Mucosa of gallbladder (tissue), 1 donor: ENCODE measurements around the gene IRF9. TPM values are rescaled to one million over a fixed set of nuclear protein-coding genes. Genes with fewer than 3 reads are reported as not detected.

Experiments used
- DNase-seq: peaks from one replicate; pipeline ENCODE4 v3.0.0-alpha.2; 2020; ENCODE audit warnings: low spot score
- total RNA-seq: library from RNA; stranded (reverse); gene quantifications from one replicate; pipeline ENCODE4 v1.2.1, GENCODE V29; 2021
- donor health status: DM: no; HTN: no; CAD: no.

IRF9 gene
- total RNA-seq, 1 donor from 2014 or later: 148 TPM

DNA sequence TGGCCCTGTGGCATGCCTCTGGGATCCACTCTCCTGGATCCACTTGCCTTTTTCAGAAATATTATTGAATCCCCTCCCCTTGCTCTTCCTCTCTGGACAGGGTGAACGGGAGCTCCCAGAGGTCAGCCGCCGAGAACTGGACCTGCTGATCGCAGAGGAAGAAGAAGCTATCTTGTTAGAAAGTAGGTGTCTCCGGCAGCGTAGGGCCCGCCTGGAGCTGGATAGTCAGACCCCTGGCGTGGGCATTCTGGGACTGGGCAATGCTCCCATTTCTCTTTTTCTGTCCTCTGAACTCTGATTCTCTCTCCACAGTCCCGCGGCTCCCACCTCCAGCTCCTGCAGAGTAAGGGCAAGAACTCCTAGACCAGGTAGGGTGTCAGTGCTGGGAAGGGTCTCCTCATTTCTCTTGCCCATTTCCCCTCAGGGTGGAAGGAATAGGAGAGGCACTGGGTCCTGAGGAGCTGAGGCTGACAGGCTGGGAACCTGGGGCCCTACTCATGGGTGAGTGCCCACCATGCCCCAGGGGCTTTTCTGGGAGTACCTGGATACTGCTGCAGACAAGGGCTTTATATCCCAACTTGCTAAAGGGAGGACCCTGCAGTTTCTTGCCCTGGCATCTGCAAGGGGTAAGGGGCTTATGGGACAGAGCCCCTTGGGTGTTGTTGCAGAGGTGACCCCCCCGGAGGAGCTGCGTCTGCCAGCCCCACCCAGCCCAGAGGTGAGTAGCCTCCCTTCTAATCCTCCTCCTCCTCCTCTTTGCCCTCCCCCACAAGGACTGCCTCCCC, 16.2 kb downstream of the IRF9 start:
- DNase-seq: no peak

DNA sequence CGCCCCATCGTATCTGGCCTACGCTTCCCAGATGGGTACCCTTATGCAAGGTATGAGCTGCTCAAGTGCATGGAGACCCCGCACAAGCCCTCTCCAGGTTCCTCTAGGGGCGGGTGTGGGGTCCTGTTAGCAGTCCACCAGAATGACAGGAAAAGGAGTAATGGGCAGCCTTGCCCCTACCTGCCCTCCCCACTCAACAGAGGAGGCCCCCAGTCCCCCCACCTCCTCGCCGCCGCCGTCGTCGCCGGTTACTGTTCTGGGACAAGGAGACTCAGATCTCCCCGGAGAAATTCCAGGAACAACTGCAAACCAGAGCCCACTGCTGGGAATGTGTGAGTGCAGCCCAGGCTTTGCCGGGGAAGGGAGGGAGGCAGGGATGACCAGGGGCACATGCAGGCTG, 16.8 kb downstream of the IRF9 start:
- DNase-seq: no peak

DNA sequence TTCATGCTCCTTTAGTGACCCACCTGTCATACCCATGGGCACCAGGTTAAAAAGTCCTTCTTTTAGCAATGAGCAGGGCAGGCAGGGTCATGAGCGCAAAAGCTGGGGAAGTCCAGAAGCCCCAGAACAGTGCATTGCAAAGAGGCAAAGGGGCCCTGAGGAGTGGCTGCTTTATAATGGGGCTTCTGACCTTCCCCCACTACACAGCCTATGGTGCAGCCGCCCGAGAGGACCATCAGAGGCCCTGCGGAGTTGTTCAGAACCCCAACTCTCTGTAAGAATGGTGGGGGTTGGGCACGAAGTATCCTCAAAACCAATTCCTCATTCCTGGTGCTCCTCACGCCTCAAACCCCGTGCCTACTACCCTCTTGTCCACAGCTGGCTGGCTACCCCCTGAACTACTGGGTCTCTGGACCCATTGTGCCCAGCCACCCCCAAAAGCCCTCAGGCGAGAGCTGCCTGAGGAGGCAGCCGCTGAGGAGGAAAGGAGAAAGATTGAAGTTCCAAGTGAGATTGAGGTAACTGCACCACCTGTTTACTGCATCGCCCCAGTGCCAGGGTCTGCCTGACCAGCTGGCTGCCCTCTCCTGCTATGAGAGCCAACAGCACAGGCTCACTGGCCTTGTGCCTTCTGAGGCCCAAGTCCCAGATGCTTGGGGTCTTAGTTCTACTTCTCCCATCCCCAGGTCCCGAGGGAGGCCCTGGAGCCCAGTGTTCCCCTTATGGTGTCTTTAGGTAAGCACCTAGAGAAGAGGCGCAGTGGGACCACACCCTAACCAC, 17.5 kb downstream of the IRF9 start:
- no peak for DNase-seq

DNA sequence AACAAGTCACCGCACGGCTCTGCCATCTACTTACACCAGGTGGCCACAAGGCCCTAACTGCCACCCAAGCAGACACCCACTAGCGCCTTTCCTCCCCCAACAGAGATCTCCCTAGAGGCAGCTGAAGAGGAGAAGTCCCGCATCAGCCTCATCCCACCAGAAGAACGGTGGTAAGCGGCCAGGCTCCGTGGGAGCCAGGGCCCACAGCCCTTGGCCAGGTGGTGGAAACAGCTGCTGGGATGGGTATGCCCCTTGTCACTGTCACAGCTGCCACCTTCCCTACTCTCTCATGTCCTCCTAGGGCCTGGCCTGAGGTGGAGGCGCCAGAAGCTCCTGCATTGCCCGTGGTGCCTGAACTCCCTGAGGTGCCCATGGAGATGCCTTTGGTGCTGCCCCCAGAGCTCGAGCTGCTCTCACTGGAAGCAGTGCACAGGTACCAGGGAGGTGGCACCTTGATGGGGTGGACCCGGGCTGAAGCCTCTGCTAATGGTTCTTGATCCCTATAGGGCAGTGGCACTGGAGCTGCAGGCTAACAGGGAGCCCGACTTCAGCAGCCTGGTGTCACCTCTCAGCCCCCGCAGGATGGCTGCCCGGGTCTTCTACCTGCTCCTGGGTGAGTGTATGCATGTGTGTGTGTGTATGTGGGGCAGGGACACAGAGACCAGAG, 18.4 kb downstream of the IRF9 start:
- DNase-seq: no peak

DNA sequence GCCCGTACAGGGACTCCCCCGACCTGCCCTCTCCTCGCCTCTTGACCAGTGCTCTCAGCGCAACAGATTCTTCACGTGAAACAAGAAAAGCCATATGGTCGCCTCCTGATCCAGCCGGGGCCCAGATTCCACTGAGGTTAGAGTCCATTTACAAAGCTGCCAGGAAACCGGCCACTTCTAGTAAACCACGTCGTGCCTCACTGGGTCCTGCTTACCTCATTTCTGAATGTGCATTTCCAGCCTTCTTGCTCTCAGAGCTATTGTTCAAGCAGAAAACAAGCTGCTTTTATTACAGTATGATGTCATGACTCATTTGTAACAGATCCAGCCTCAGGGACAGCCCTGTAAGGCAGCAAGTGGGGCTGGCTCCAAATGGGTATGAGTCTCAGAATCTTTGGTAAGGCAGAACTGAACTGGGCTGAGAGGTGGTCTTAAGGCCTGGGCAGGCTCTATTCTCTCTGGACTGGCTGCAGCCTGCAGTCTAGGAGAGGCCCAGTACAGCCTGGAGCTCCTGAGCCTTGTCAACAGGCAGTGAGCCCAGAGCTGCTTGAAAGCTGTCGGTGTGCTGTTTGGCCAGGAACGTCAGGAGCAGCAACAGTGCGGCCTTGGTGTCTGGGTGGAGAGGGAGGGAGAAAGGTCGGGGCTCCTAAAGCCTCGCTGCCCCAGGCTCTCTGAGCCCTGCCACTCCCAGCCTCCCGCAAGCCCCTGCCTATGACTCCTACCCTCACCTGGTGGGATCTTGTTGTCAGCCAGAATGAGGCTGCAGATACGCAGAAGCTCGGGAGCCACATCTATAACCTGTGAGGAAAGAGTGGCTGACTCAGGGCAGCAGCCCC, 19.1 kb downstream of the IRF9 start:
- DNase-seq: no peak

DNA sequence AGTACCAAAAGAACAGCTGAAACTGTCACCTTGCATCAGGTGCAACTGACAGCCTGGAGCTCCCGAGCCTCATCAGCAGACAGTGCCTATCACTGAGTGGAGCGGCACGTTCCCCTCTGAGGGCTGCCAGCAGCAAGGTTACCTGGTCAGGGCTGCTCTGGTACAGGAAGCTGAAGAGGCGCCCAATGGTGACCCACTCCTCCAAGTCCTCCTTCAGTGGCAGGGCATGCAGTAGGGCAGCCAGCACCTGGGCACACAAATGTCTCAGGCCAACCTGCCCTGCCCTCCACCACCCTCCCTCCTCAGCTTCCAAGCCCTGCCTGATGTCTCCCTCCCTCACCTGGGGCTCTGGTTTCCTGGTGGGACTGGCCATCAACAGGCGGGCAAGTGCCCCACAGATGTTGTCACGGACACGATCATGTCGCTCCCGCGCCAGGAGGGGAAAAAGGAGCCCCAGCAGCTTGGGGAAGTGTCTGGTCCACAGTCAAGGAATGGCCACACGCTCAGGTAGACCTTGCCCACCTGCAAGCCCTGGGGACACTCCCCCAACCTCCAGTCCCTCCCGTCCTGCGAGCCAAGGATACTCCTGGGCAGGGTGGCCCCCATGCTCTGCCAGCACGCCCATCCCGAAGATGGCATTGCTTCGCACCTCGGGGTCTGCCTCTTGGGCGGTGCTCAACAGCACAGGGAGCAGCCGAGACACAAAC, 20.5 kb downstream of the IRF9 start:
- no peak for DNase-seq

DNA sequence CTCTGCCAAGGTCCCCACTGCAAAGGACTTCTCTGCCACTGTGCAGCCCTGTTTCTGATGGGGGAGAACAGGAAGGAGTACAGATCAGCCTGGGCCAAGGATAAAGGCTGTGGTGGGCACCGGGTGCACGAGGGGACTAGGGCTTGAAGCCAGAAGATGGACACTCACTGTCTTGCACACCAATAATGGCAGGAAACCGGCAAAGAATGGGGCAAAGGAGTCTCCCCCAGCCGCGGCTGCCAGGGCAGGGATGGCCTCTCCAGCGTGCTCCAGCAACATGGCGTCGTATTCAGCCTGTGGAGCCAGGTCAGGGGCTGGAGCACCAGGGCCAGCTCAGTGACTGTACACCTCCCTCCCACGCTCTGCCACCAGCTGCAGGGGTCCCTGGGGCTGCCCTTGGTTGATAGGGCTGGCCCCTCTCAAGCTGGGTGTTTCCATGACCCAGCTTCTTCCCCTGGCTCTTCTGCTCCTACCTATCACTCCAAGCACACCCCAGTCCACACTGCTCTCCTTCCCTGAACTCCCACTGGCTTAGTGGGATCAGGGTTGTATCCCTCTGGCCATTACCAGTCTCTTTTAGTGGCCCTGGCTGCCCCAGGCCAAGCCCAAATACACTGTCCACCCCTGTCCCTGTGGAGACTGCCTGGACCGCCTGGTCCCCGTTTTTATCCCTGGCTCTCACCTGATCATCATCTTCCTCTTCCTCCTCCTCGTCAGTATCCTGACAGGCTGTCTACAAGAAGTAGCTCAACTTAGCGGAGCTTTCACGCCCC, 21.2 kb downstream of the IRF9 start:
- no peak for DNase-seq

DNA sequence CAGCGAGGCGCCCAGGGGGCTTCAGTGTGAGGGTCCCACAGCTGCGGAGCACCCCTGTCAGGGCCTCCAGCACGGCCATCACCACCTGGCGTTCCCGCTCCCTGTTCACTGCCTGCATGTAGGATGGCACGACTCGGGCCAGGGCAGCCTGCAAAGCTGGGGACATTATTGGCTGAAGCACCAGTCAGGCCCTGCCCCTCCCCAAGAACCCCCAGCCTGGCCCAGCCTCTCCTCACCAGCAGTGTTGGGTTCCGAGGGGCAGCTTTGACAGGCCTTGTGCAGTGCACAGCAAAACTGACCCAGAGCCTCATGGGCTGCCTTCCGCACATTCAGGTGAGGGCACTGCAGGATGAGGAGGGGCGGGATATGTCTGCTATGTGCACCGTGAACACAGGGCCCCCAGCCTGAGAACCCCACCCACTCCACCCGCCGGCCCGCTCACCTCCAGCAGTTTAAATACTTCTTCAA, 22.0 kb downstream of the IRF9 start:
- no peak for DNase-seq

DNA sequence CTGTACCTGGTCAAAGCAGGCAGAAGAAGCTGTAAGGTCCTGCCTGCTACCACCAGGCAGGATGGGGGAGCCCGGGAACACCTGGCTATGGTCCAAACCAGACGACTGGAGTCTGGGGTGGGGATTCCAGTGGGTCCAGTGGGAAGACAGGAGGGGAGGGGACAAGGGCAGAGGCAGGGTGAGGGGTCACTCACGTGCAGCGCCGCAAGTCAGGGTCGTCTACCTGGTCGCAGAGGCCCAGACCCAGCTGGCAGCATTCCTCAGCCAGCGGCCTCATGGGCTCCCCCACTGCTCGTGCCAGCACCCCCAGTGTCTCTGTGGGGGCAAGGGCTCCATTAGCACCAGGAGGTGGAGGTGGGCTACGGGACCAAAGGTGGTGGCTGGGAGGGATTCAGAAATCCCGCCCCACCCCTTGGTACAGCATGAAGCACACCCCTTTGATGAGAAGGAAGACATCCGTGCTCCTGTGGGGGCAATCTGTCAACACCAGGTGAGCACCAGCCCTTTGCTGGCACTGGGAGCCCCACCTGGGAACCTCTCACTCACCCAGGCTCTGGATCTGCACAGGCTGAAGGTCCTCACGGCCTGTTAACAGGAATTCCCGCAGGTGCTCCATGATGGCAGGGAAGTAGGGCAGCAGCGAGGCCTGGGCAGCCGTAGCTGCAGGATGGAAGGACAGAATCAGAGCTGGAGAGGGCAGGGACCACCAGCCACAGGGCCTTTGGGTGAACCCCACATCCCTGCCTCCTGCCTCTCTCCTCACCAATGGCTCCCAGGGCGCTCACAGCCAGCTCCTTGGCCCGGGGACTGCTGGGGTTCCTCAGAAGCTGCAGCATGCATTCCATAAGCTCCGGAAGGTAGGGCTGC, 23.3 kb downstream of the IRF9 start:
- DNase-seq: no peak

DNA sequence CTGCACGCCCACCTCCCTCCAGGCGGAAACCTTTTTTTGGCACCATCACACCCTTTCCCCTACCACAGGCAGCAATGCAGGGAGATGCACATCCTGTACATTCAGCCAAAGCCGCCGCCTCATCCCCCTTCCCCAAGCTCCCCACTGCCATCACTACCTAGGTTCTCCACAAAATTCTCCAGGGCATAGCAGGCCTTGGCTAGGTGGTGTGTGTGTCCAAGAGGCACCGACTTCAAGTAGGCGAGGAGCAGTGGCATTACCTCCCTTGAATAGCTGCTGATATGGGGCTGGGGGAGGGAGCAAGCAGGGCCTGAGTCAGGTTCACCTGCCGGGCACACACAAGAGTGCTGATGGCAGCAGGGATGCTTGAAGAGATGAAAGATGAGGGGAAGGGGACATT, 24.0 kb downstream of the IRF9 start:
- no peak for DNase-seq

DNA sequence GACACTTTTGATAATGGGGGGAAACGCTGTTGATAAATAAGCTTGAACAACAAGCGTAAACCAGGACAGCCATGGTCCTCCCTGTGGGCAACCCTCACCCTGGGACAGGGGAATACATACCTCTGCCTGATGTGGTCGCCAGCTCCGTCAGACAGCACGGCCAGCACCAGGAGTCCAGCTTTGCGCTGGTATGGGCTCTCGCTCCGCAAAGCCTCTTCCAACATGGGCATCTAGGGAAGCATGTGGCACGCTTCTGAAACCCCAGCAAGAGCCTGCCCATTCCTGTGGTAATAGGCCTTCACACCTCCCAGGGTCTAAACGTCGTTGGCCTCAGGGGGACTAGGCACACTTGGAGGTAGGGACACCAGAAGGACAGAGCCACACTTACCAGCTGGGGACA, 24.7 kb downstream of the IRF9 start:
- DNase-seq: no peak

DNA sequence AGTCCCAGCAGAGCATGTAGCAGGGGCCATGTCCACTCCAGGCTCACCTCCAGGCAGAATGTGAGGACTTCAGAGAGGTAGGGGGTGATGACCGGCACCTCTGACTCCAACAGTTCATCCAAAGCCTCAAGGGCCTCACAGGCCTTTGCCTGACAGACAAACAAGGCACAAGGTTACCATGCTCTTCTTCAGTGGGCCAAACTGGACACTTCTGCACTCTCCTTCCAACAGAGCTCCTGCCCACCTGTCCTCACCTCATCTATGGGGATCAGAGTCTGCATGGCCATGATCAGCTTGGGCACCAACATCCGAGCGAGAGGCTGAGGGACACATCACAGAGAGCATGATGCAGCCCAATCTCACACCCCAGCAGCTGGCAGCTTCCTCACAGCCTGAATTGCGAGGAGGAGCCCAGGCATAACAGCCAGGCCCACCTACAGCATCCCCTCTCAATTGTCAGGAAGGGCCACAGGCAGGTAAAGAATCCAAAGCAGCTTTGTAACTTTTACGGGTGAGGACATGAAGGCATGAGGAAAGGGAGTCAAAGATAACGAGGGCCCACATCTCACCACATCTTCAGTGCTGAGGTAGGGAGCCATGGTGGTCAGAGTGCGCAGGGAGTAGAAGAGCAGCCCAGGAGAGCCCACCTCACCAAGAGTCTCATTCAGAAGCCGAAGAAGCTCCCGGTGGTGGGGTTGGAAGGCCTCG, 25.9 kb downstream of the IRF9 start:
- no peak for DNase-seq

DNA sequence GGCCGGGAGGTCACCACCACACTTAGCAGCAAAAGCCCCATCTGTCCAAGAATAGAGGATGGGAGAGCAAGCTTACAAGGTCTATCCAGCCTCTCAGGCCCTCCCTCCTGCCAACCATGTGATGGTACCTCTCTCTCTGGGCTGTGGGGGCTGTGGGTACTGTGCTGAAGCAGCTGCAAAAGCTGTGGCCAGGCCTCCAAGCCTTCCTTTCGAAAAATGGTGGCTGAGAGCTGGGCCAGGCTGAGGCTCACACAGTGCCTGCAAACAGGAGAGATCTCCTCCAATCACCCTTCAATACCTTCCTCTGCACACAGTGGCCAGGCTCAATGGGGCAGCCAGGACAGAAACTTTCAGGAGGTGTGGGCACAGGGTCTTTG, 26.5 kb downstream of the IRF9 start:
- no peak for DNase-seq

DNA sequence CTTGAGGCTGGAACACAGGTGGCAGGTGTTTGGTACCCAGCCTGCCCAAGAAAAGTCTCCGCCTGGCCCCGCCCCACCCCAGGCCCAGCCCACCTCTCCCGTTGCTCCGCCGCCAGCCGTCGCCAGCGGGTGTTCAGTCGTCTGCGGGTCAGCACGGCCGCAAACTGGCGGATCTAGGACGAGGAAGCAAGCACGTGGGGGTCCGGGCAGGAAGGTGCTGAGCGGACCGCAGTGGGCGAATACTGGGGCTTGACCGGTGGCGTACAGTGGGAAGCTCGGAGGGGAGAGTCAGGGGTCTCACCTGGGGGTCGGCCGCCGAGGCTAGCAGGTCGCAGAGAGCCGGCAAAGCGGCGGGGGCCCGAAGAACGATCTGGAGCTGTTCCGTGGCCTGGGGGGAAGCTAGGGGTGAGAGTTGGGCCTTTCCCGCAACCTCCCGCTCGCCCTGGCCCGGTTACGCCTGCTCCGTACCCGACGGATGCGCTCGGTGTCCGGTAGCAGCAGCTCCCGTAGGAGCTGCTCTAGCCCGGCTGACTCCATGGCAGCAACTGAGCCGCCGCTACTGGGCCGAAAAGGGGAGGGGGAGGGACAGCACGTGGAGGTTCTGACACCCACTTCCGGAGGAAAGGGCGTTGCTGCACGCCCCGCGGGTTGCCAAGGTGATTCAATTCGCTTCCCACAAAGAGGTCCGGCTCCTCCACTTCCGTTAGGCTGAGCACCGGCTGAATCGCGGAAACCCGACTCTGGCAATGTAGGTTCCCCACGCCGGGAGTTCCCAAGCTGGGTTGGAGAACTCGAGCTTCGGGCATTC, 27.4 kb downstream of the IRF9 start, which contains the start of gene IPO4:
TSS of gene IPO4 (minus strand) at position 566 of the 808 bp plus-strand sequence. CDS start at position 537, 29 bp downstream.
- DNase-seq: peak; percentile 96

DNA sequence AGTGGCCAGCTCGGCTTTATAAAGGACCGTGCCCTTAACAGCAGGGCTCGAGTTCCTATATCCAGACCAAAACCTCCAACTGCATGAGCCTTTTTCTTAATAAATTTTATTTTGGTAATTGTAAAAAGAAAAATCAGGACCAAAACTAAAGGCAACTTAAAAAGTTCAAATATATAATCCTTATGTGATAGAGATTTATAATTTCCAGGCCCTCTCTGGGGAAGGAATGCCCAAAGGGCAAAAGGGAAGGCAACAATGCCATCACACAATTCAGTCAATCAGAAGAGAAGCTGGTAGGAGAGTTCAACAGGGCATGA, 28.0 kb downstream of the IRF9 start:
- DNase-seq: no peak

DNA sequence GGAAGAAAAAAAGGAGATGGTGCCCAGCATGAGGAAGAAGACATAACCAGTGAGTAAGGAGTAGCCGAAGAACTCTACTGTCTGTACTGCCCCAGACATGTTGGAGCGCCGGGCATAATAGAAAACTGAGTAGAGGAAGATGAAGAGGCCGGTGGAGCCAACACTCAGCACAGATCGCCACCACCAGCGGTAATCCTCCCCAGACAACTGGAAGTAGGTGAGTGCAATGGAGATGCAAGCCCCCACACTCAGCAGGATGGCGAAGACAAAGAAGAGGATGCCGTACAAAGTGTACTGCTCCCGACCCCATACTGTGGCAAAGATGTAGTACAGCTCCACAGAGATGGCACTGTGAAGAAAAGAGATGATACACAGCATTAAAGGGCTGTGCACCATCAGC, 28.4 kb downstream of the IRF9 start:
- DNase-seq: no peak

DNA sequence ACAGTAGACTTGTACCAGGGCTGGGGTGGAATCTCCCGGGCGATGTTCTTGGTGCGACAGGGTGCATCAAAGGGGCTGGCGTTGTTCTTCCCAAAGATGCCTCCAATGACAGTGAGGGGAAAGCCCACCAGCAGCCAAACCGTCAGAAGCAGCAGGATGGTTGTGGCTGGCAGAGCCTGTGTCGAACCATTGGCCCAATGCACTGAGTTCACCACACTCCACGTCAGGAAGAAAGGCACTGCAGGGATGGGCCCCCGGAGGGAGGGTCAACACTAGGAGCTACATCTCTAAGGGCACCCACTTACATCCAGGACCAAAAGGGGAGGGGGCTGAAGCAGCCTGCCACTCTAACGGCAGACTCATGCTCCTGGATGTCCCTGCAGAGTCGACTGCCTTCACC, 29.4 kb downstream of the IRF9 start:
- no peak for DNase-seq

DNA sequence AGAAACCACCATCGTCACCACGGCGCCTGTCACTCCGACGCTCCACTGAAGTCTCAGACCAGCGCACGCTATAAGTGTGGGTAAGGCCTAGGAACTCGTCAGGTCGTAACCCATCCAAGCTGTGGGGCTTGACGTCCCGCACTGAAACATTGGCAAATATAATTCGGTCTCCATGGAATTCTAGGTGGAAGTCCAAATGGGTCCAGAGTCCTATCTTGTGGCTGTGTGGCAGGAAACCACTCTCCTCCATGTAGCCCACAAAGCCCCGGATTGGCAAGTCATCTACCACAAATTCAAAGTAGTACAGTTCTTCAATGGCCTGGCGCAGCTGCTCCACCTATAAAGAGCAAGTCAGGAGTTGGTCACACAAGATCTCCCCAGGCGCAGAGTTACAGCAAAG, 31.9 kb downstream of the IRF9 start:
- DNase-seq: no peak
